Mesothelial cell of epicardium (in vitro differentiated cells): ENCODE data around the gene PRPS2. TPM values are rescaled to one million over a fixed set of nuclear protein-coding genes. Genes with fewer than 3 reads are reported as not detected.

Source experiments
- DNase-seq, 2 experiments: peaks; one replicate each; pipeline ENCODE4 v3.0.0; 2021; ENCODE audit warnings: low spot score in 2 of 2; ENCODE audit not compliant: unreplicated experiment in 2 of 2
- H3K27ac Mint-ChIP-seq: 2 replicates; pipeline ENCODE4 v1.8.0; 2021; ENCODE audit warnings: mixed read lengths
- H3K27me3 Mint-ChIP-seq: 2 replicates; pipeline ENCODE4 v1.8.0; 2021; ENCODE audit warnings: low read depth, mixed read lengths
- H3K36me3 Mint-ChIP-seq: 2 replicates; pipeline ENCODE4 v1.8.0; 2021; ENCODE audit warnings: mixed read lengths
- H3K4me1 Mint-ChIP-seq: 2 replicates; pipeline ENCODE4 v1.8.0; 2021; ENCODE audit warnings: mixed read lengths
- H3K4me3 Mint-ChIP-seq: 2 replicates; pipeline ENCODE4 v1.8.0; 2021; ENCODE audit warnings: mild to moderate bottlenecking, moderate library complexity, mixed read lengths
- H3K9me3 Mint-ChIP-seq: 2 replicates; pipeline ENCODE4 v1.8.0; 2021; ENCODE audit warnings: mixed read lengths
- CTCF ChIP-seq: fragments of 200-600 bp; sonication (generic); IDR thresholded peaks from one replicate; pipeline ENCODE4 v1.5.0; 2021; ENCODE audit warnings: antibody characterized with exemption; ENCODE audit not compliant: unreplicated experiment
- total RNA-seq: library from RNA; stranded (reverse); gene quantifications from 3 replicates; pipeline ENCODE4 v1.2.1, GENCODE V29; 2021

Gene PRPS2
- 12.6 to 15.9 TPM (median 14.3 TPM) in 3 replicates for total RNA-seq

- peak within 1 kb of the TSS; percentile 73 for H3K4me3 Mint-ChIP-seq
- H3K27me3 Mint-ChIP-seq, result peaks cover 23% of the 10 kb centered on the region
- peak; percentile 33 to 58 for DNase-seq
- peaks cover 4% of the 10 kb centered on the region for H3K4me1 Mint-ChIP-seq
- TF ChIP-seq CTCF, result no peak
- H3K9me3 Mint-ChIP-seq, result peaks cover 40% of the 10 kb centered on the region
- peaks cover 3% of the 10 kb centered on the region for H3K36me3 Mint-ChIP-seq
- H3K27ac Mint-ChIP-seq, result no peak within 1 kb of the TSS
Observed at GRCh38 chrX:12791257-12792228, at the start of gene PRPS2. PRPS2 (plus strand) TSS chrX:12791412; CDS start chrX:12791498, 86 bp downstream.

- no peak for TF ChIP-seq CTCF
- Mint-ChIP-seq H3K4me3 (no peak overlapping the region), H3K27me3 (no peaks in the 10 kb centered on the region), H3K36me3 (no peaks in the 10 kb centered on the region), H3K27ac (no peak overlapping the region), H3K4me1 (no peaks in the 10 kb centered on the region), H3K9me3 (peaks cover 14% of the 10 kb centered on the region)
- DNase-seq, result no peak
Observed at GRCh38 chrX:12741416-12741815, 49.8 kb upstream of the PRPS2 start.

GRCh38 chrX:12747433-12747832, 43.8 kb upstream of the PRPS2 start:
- Mint-ChIP-seq H3K27ac (no peak overlapping the region), H3K9me3 (peaks cover 26% of the 10 kb centered on the region), H3K36me3 (no peaks in the 10 kb centered on the region), H3K27me3 (no peaks in the 10 kb centered on the region), H3K4me3 (no peak overlapping the region), H3K4me1 (no peaks in the 10 kb centered on the region)
- no peak for TF ChIP-seq CTCF
- no peak for DNase-seq

GRCh38 chrX:12751887-12752286, 39.3 kb upstream of the PRPS2 start:
- no peak for TF ChIP-seq CTCF
- Mint-ChIP-seq H3K27me3 (no peaks in the 10 kb centered on the region), H3K9me3 (peaks cover 33% of the 10 kb centered on the region), H3K36me3 (no peaks in the 10 kb centered on the region), H3K4me1 (no peaks in the 10 kb centered on the region), H3K27ac (no peak overlapping the region), H3K4me3 (no peak overlapping the region)
- no peak for DNase-seq

- no peaks in the 10 kb centered on the region for H3K36me3 Mint-ChIP-seq
- H3K4me1 Mint-ChIP-seq, result no peaks in the 10 kb centered on the region
- TF ChIP-seq CTCF, result no peak
- H3K27ac Mint-ChIP-seq, result no peak overlapping the region
- peaks cover 2% of the 10 kb centered on the region for H3K27me3 Mint-ChIP-seq
- H3K4me3 Mint-ChIP-seq, result no peak overlapping the region
- H3K9me3 Mint-ChIP-seq, result peaks cover 30% of the 10 kb centered on the region
- DNase-seq, result no peak
Observed at GRCh38 chrX:12753366-12753765, 37.8 kb upstream of the PRPS2 start.
